B cell (primary cell): Measurements from ENCODE around the gene NEUROG1. TPM values are rescaled to one million over a fixed set of nuclear protein-coding genes. Genes with fewer than 3 reads are reported as not detected.

ENCODE experiments used
- ATAC-seq: fragments of 200-7000 bp; cut with Tn5 transposase; one replicate; pipeline ENCODE4 v1.10.0; 2021; ENCODE audit warnings: low read depth, mild to moderate bottlenecking, moderate number of reproducible peaks, moderate library complexity
- CTCF ChIA-PET: fragments of 350-600 bp; sonication (Branson Sonifier 250); formaldehyde crosslinking; loops from one replicate; lab custom pipeline; 2021; ENCODE audit warnings: antibody characterized with exemption, inconsistent platforms; lab: Charles Lee
- POLR2A ChIA-PET: fragments of 350-600 bp; sonication (Branson Sonifier 250); formaldehyde crosslinking; loops from one replicate; lab custom pipeline; 2021; ENCODE audit warnings: antibody characterized with exemption; lab: Charles Lee
- DNase-seq: peaks from one replicate; pipeline ENCODE4 v3.0.0; 2013
- H2AFZ ChIP-seq: 2 replicates; pipeline ENCODE4 v1.6.1; 2012; ENCODE audit warnings: mild to moderate bottlenecking, low read depth, low read length; ENCODE audit not compliant: insufficient read depth, poor library complexity, severe bottlenecking
- H3K27ac ChIP-seq, 2 donors: 1 replicate in 1 of 2; 2 replicates in 1 of 2; pipeline ENCODE4 v1.5.1; 2012 to 2013; ENCODE audit warnings: low read length in 2 of 2, mild to moderate bottlenecking in 2 of 2, moderate library complexity in 1 of 2
- H3K27me3 ChIP-seq, 4 experiments: fragments of 200-600 bp in 1 of 4; sonication (generic) in 1 of 4; replicated peaks in 1 of 4; 1 replicate in 2 of 4; 2 replicates in 2 of 4; pipeline versions ENCODE4 v1.6.1 to v1.7.0; 2013 to 2016; ENCODE audit warnings: low read length in 3 of 4, mild to moderate bottlenecking in 2 of 4, mixed read lengths in 1 of 4, moderate library complexity in 1 of 4; ENCODE audit not compliant: insufficient read depth in 4 of 4, control insufficient read depth in 3 of 4; ENCODE audit errors: control extremely low read depth in 1 of 4
- H3K36me3 ChIP-seq, 2 experiments: replicated peaks in 1 of 2; 1 replicate in 1 of 2; 2 replicates in 1 of 2; pipeline versions ENCODE4 v1.6.1 to v1.7.1; 2013; ENCODE audit warnings: low read length in 1 of 2; ENCODE audit not compliant: insufficient read depth in 2 of 2, control insufficient read depth in 1 of 2; ENCODE audit errors: control extremely low read depth in 1 of 2, extremely low read depth in 1 of 2
- H3K4me1 ChIP-seq, 2 donors: fragments of 200-600 bp in 1 of 2; sonication (generic) in 1 of 2; 1 replicate in 1 of 2; 2 replicates in 1 of 2; pipeline versions ENCODE4 v1.5.1 to v1.6.1; 2013 to 2017; ENCODE audit warnings: low read length in 2 of 2; ENCODE audit not compliant: control insufficient read depth in 2 of 2, insufficient read depth in 2 of 2
- H3K4me2 ChIP-seq: replicated peaks from 2 replicates; pipeline ENCODE3; 2012; ENCODE audit warnings: mild to moderate bottlenecking, low read depth, low read length; ENCODE audit not compliant: poor library complexity, severe bottlenecking
- H3K4me3 ChIP-seq, 5 experiments: fragments of 200-600 bp in 1 of 5; sonication (generic) in 1 of 5; 1 replicate in 3 of 5; 2 replicates in 2 of 5; pipeline versions ENCODE4 v1.5.1 to v1.7.0; 2011 to 2016; ENCODE audit warnings: low read length in 4 of 5, mild to moderate bottlenecking in 4 of 5, low read depth in 2 of 5, control low read depth in 1 of 5, moderate library complexity in 1 of 5; ENCODE audit not compliant: insufficient read depth in 1 of 5; ENCODE audit errors: control extremely low read depth in 1 of 5, extremely low read depth in 1 of 5
- H3K79me2 ChIP-seq: fragments of 200-600 bp; sonication (generic); one replicate; pipeline ENCODE4 v1.6.0; 2016; ENCODE audit warnings: low read length; ENCODE audit not compliant: control insufficient read depth, insufficient read depth
- H3K9ac ChIP-seq: fragments of 200-600 bp; sonication (generic); 2 replicates; pipeline ENCODE4 v1.6.1; 2017; ENCODE audit warnings: mild to moderate bottlenecking, low read length, moderate library complexity
- H3K9me3 ChIP-seq, 3 donors: one replicate each; pipeline versions ENCODE4 v1.6.1 to v1.7.1; 2013; ENCODE audit warnings: low read length in 2 of 3; ENCODE audit not compliant: control insufficient read depth in 2 of 3, insufficient read depth in 1 of 3; ENCODE audit errors: control extremely low read depth in 1 of 3
- H4K20me1 ChIP-seq: 2 replicates; pipeline ENCODE4 v1.6.0; 2012; ENCODE audit warnings: mild to moderate bottlenecking, low read length; ENCODE audit not compliant: insufficient read depth, control insufficient read depth, poor library complexity, severe bottlenecking
- H3K27ac Mint-ChIP-seq: one replicate; pipeline ENCODE4 v1.8.0; 2021; ENCODE audit warnings: mixed read lengths
- H3K27me3 Mint-ChIP-seq: one replicate; pipeline ENCODE4 v1.8.0; 2021; ENCODE audit warnings: mixed read lengths
- H3K4me1 Mint-ChIP-seq: one replicate; pipeline ENCODE4 v1.8.0; 2021; ENCODE audit warnings: mixed read lengths
- H3K4me3 Mint-ChIP-seq: one replicate; pipeline ENCODE4 v1.8.0; 2021; ENCODE audit warnings: mixed read lengths
- H3K9me3 Mint-ChIP-seq: one replicate; pipeline ENCODE4 v1.8.0; 2022; ENCODE audit warnings: mixed read lengths; ENCODE audit not compliant: insufficient read depth
- CTCF ChIP-seq: fragments of 200-600 bp; IDR thresholded peaks from one replicate; pipeline ENCODE4 v1.8.0; 2022; ENCODE audit warnings: antibody characterized with exemption, mild to moderate bottlenecking
- EZH2 ChIP-seq: IDR thresholded peaks from 2 replicates; pipeline ENCODE4 v1.6.1; 2012; ENCODE audit warnings: borderline replicate concordance, low read depth, mild to moderate bottlenecking, moderate library complexity, low read length; ENCODE audit not compliant: insufficient read depth, poor library complexity, severe bottlenecking
- WGBS: methylation state at CpG from one replicate; pipeline ENCODE4 v1.1.5; 2013; ENCODE audit warnings: missing lambda C conversion rate; ENCODE audit not compliant: insufficient coverage; 5-methylcytosine and 5-hydroxymethylcytosine counted together
- intact Hi-C: fragments of 100-400 bp; cut with micrococcal nuclease; formaldehyde crosslinking; loops from one replicate; pipeline ENCODE4 v1.10.0; 2022
- polyA plus RNA-seq: library from polyadenylated mRNA; depleted of rRNA; stranded (reverse); fragments of >200 nt; gene quantifications from 2 replicates; pipeline ENCODE4 v1.2.3, GENCODE V29; 2012
- total RNA-seq, 2 donors: library from RNA; stranded (reverse); fragments of 120-200 nt in 1 of 2; gene quantifications; 1 replicate in 1 of 2; 2 replicates in 1 of 2; pipeline versions ENCODE4 v1.2.3 to v1.2.4, GENCODE V29; 2013 to 2022

The NEUROG1 gene
- total and polyA plus RNA-seq, 2 donors (not counting 1 experiment from before 2014, with no cell fraction given): not detected

- H3K4me1 Mint-ChIP-seq: no peaks in the 10 kb centered on the region
- POLR2A ChIA-PET: no interaction called here
- H3K9ac ChIP-seq: no peak overlapping the region
- no peaks in the 10 kb centered on the region for H3K9me3 Mint-ChIP-seq
- WGBS: 77% methylated on average over 3 of the region's 6 CpGs
- peaks cover 47% of the 10 kb centered on the region for H3K27me3 Mint-ChIP-seq
- no peak overlapping the region for H3K4me3 Mint-ChIP-seq
- no peaks in the 10 kb centered on the region for H3K79me2 ChIP-seq
- ATAC-seq: no peak
- H3K27ac Mint-ChIP-seq: no peak overlapping the region
- intact Hi-C loops: no loop called here
- H3K27ac ChIP-seq: no peak overlapping the region
- no peak overlapping the region for H3K4me3 ChIP-seq
- no peaks in the 10 kb centered on the region for H4K20me1 ChIP-seq
- H3K4me1 ChIP-seq: no peaks in the 10 kb centered on the region
- no peak for DNase-seq
- H3K4me2 ChIP-seq: no peak overlapping the region
- TF ChIP-seq EZH2: no peak
- TF ChIP-seq CTCF: no peak
- H2AFZ ChIP-seq: no peak overlapping the region
- CTCF ChIA-PET: no interaction called here
- H3K9me3 ChIP-seq: no peaks in the 10 kb centered on the region
- peaks cover 0 to 36% (median 4%) of the 10 kb centered on the region in 4 experiments for H3K27me3 ChIP-seq
- H3K36me3 ChIP-seq: no peaks in the 10 kb centered on the region
Measured at GRCh38 chr5:135576075-135576599, 40.4 kb upstream of the NEUROG1 start.

- Histone ChIP-seq H2AFZ (no peak overlapping the region), H3K9ac (no peak overlapping the region), H3K9me3 (no peaks in the 10 kb centered on the region), H3K36me3 (no peaks in the 10 kb centered on the region), H3K27me3 (peaks cover 0 to 35% (median 2%) of the 10 kb centered on the region in 4 experiments), H4K20me1 (no peaks in the 10 kb centered on the region), H3K4me2 (no peak overlapping the region), H3K4me3 (no peak overlapping the region), H3K4me1 (no peaks in the 10 kb centered on the region), H3K27ac (no peak overlapping the region), H3K79me2 (no peaks in the 10 kb centered on the region)
- Mint-ChIP-seq H3K9me3 (no peaks in the 10 kb centered on the region), H3K27me3 (peaks cover 34% of the 10 kb centered on the region), H3K4me3 (no peak overlapping the region), H3K27ac (no peak overlapping the region), H3K4me1 (no peaks in the 10 kb centered on the region)
- ChIA-PET CTCF (interaction anchor here (1.0 kb wide), 1 partner anchor 8 kb away, joined by 4 read pairs; no protein-coding TSS in a partner anchor), POLR2A (no interaction called here)
- ATAC-seq (no peak), DNase-seq (no peak)
- intact Hi-C loops: no loop called here
- WGBS: 96% methylated on average over 10 of the region's 10 CpGs
- TF ChIP-seq EZH2: no peak
Measured at GRCh38 chr5:135574493-135574892, 38.7 kb upstream of the NEUROG1 start.
